Cardiac muscle cell (in vitro differentiated cells and primary cell): ENCODE measurements around the gene CHIC2. TPM values are rescaled to one million over a fixed set of nuclear protein-coding genes. Genes with fewer than 3 reads are reported as not detected.

Experiments used
- DNase-seq, 2 donors: peaks; one replicate each; pipeline versions ENCODE4 v3.0.0 to v3.0.0-alpha.2; 2010 to 2017; ENCODE audit warnings: low read depth in 1 of 2, low spot score in 1 of 2
- H3K27ac ChIP-seq: fragments of 200-600 bp; sonication (generic); 2 replicates; pipeline ENCODE4 v1.5.1; 2016
- H3K27me3 ChIP-seq: fragments of 200-600 bp; sonication (generic); 2 replicates; pipeline ENCODE4 v1.6.0; 2016; ENCODE audit warnings: control low read depth
- H3K36me3 ChIP-seq: fragments of 200-600 bp; sonication (generic); 2 replicates; pipeline ENCODE4 v1.5.1; 2016; ENCODE audit warnings: control low read depth
- H3K4me1 ChIP-seq: fragments of 200-600 bp; sonication (generic); 2 replicates; pipeline ENCODE4 v1.8.1; 2017; ENCODE audit warnings: low read depth, mild to moderate bottlenecking, mixed run types
- H3K4me3 ChIP-seq: fragments of 200-600 bp; sonication (generic); 2 replicates; pipeline ENCODE4 v1.5.1; 2016; ENCODE audit warnings: mild to moderate bottlenecking
- H3K9me3 ChIP-seq: fragments of 200-600 bp; sonication (generic); 2 replicates; pipeline ENCODE4 v1.5.1; 2017; ENCODE audit warnings: low read depth, mild to moderate bottlenecking, control low read depth
- CTCF ChIP-seq: IDR thresholded peaks from 2 replicates; pipeline ENCODE4 v1.5.1; 2012; ENCODE audit warnings: low read depth, mild to moderate bottlenecking, low read length
- polyA plus RNA-seq: library from polyadenylated mRNA; unstranded; fragments of >200 nt; fragmentation: Nextera tagmentation; extraction: Ambion mirVana; gene quantifications from 2 replicates; pipeline ENCODE4 v1.2.1, GENCODE V29; 2016
- total RNA-seq: library from RNA; depleted of rRNA; stranded (reverse); fragments of >200 nt; gene quantifications from 2 replicates; pipeline ENCODE4 v1.2.3, GENCODE V29; 2016

CHIC2 gene
- total and polyA plus RNA-seq, 2 experiments from 2014 or later, result 35.4 to 36.5 TPM

DNA sequence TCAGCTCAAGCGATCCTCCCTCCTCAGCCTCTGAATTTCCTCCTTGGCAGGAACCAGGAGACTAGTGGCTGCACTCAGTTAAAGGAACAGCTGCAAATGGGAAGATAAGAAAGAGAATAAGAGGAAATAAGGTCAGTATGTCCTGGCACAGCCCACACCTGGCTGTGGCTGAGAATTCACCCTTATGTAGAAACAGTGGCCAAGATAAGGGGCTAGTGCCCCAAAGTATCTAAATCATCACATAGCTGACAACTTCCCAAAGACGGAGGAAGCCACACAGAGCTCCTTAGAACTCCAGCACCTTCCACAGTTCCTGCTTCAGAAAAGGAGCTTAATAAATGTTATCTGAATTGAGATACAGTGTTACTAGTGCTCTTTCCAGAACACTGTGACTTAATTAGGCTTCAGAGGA lies 2.3 kb upstream of the CHIC2 start:
- TF ChIP-seq CTCF, result no peak
- no peaks in the 10 kb centered on the region for H3K27me3 ChIP-seq
- no peak overlapping the region for H3K4me3 ChIP-seq
- no peak for DNase-seq
- peaks cover 17% of the 10 kb centered on the region for H3K4me1 ChIP-seq
- no peaks in the 10 kb centered on the region for H3K36me3 ChIP-seq
- H3K9me3 ChIP-seq, result no peaks in the 10 kb centered on the region
- H3K27ac ChIP-seq, result no peak overlapping the region

DNA sequence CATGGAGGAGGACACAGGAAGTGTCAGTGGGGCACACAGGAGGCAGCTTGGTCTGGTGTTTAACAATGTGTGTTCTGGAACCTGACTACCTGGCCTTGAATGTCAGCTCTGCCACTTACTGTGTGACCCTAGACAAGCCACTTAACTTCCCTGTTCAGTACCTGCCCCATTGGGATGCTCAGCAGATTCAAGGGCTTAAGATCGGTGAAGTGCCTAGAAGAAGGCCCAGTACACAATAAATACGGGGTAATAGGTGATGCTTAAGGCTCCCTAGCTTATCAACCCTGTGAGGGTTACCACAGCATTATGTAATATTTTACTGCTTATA lies 1.6 kb upstream of the CHIC2 start:
- H3K4me1 ChIP-seq, result peaks cover 24% of the 10 kb centered on the region
- H3K9me3 ChIP-seq, result no peaks in the 10 kb centered on the region
- H3K4me3 ChIP-seq, result no peak overlapping the region
- no peak for DNase-seq
- no peak overlapping the region for H3K27ac ChIP-seq
- no peak for TF ChIP-seq CTCF
- H3K27me3 ChIP-seq, result no peaks in the 10 kb centered on the region
- no peaks in the 10 kb centered on the region for H3K36me3 ChIP-seq

DNA sequence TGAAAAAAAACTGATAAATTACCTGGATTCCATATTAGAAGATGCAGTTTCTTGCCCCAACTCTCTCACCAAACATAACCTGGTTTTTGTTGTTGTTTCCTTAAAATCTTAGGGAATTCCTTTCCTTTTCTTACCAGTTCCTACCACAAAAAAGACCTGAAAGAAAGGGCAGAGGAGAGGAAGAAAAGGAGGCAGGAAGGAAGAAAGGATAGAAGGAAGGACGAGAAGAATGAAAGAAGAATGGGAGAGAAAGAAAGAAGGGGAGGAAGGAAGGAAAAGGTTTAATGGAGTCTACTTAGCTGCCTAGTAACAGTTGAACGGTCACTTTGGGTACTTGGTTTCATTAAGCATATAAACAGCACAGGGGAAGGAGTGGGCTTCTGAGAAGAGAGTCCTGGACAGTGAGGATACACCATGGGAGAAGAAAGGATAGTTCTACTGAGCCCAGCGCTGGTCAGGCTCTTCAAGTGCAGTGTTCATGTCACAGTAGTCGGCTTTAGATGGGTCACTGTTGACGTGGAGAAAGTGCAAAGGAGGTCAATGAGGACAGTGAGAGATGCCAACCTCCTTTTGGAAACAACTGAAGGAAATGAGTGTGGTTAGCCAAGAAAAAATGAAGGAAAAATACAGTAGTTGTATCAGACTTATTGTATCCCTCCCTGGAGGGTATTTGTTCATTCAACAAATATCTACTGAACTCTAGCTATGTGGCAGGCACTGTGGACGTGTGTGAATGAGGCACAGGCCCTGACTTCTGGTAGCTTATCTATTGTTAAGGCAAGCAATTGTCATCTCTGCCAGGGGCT lies 1.1 kb upstream of the CHIC2 start:
- H3K27ac ChIP-seq, result no peak overlapping the region
- no peaks in the 10 kb centered on the region for H3K9me3 ChIP-seq
- peak overlapping the region; percentile 80 for H3K4me3 ChIP-seq
- H3K36me3 ChIP-seq, result no peaks in the 10 kb centered on the region
- H3K27me3 ChIP-seq, result no peaks in the 10 kb centered on the region
- H3K4me1 ChIP-seq, result peaks cover 30% of the 10 kb centered on the region
- TF ChIP-seq CTCF, result no peak
- DNase-seq, result peak; percentile 10 to 41

DNA sequence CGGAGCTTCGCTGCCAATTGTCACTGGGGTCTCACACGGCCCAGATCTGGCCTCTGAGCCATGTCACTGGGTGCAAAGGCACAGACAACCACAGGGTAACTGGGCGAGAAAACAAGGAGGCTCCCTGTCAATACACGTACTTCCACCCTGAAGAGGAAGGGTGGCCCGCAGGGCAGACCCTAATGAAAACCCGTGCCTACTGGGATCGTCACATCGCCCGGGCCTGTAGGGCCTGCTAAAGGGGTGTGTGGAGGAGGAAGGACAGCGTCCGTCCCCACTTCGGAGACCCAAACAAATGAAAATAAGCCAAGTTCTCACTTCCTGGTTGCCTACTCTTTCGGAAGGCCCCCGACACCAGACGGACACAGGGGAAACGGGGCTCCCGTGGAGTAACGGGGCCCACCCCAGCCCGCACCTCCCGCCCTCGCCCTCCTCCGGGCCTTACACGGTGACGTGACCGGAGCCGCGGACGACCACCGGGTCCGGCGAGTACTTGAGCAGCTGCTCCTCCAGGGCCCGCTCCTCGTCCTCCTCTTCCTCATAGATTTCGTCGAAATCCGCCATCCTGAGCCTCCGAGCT lies 578 bp downstream of the CHIC2 start:
- peaks cover 35% of the 10 kb centered on the region for H3K4me1 ChIP-seq
- peak overlapping the region; percentile 80 for H3K4me3 ChIP-seq
- peak in 1 of 2 donors; percentile 34 for DNase-seq
- peak overlapping the region; percentile 81 for H3K27ac ChIP-seq
- TF ChIP-seq CTCF, result no peak
- H3K36me3 ChIP-seq, result no peaks in the 10 kb centered on the region
- H3K27me3 ChIP-seq, result no peaks in the 10 kb centered on the region
- H3K9me3 ChIP-seq, result no peaks in the 10 kb centered on the region

DNA sequence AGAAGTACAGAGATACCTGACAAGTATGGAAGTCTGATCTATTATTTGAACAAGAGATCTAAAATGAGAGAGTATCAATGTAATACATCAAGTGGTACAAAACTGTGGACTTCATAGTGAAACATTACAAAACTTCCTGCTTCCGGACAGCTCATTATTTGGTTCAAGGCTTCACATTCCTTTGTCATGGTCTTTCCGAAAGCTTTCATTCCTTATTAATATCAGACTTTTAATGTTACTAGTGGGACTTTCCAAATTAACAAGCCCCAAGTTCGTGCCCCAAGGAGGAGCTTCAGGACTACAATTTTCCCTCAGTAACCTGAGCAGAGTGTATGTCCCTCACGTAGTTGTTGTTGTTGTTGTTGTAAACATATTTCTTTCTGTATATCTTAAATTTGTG lies 1.2 kb downstream of the CHIC2 start:
- no peaks in the 10 kb centered on the region for H3K27me3 ChIP-seq
- H3K4me1 ChIP-seq, result peaks cover 35% of the 10 kb centered on the region

More for the DNA sequence above, 1.2 kb downstream of the CHIC2 start:
- DNase-seq, result peak in 1 of 2 donors; percentile 62
- no peak for TF ChIP-seq CTCF
- peak overlapping the region; percentile 81 for H3K27ac ChIP-seq
- no peaks in the 10 kb centered on the region for H3K36me3 ChIP-seq
- no peaks in the 10 kb centered on the region for H3K9me3 ChIP-seq
- peak overlapping the region; percentile 80 for H3K4me3 ChIP-seq
